ENCODE measurements around the gene SKAP1. TPM values are rescaled to one million over a fixed set of nuclear protein-coding genes. Genes with fewer than 3 reads are reported as not detected.

The SKAP1 gene
- total RNA-seq, 1 donor from 2014 or later = not detected

DNA sequence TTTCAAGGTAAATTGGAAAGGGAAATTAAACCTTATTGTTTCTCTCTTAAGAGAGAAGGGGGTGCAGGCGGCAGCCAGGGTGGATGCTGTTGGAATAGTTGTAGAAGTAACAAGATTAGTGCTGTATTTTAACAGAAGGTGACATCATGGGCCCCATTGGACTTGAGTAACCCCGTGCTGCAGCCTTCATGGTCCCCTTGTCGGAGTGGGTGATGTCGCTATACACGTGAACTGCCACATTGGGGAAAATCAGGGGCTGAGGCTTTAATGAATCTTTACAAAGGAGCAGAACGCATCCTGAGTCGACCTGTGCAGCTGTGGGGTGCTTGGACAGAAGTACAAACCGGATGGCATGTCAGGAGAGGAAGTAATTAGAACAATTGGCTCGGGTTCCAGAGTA, 319.3 kb downstream of the SKAP1 start:
- no peak for DNase-seq (ENCODE audit: low spot score)

GRCh38 chr17:48107137-48108055, 322.6 kb downstream of the SKAP1 start, which contains the start of gene SNX11:
Gene SNX11, plus strand, starts transcription at chr17:48107766. Its CDS starts 4,278 bp downstream, at chr17:48112044.
- peak; percentile 92 for DNase-seq (ENCODE audit: low spot score)

DNA sequence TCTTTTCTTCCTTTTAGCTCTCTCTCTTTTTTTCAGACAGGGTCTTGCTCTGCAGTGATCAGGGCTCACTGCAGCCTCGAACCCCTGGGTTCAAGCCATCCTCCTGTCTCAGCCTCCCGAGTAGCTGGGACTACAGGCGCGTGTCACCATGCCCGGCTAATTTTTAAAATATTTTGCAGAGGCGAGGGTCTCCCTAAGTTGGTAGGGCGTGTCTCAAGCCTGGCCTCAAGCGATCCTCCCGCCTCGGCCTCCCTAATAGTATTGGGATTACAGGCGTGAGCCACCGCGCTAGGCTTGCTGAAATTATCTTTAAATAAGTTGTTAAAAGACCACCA, 323.2 kb downstream of the SKAP1 start:
- no peak for DNase-seq (ENCODE audit: low spot score)

DNA sequence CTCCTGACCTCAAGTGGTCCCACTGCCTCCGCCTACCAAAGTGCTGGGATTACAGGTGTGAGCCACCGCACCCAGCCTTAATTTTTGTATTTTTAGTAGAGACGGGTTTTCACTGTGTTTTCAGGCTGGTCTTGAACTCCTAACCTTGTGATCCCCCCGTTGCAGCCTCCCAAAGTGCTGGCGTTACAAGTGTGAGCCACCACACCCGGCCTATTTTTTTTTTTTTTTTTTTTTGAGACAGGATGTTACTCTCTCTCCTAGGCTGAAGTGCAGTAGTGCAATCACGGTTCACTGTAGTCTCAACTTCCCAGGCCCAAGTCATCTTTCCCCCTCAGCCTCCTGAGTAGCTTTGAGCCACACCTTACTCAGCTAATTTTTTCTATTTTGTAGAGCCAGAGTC, 325.6 kb downstream of the SKAP1 start:
- no peak for DNase-seq (ENCODE audit: low spot score)

GRCh38 chr17:48102798-48103715, 327.0 kb downstream of the SKAP1 start:
- no peak for DNase-seq (ENCODE audit: low spot score)

DNA sequence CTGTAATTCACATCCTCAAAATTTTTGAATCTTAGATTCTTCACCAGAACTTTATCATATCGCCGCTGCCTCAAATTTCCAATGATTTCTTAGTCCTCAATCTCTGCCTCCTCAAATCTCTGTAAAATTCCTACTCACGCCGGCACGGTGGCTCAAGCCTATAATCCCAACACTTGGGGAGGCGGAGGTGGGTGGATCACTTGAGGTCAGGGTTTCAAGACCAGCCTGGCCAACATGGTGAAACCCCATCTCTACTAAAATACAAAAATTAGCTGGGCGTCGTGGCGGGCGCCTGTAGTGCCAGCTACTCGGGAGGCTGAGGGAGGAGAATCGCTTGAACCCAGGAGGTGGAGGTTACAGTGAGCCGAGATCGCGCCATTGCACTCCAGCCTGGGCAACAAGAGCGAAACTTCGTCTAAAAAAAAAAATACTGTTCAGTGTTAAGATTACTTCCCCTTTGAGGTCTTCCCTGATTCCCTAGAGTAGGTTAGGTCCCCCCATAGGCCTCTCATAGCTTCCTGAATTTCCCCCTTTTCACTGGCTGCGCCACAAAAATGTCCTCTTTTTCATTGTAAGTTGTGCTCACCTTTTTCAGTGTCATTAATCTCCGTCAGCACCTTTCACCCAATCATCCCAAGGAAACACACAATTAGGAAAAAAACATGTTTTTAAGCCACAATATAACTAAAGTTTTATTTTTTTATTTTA, 327.8 kb downstream of the SKAP1 start:
- DNase-seq (ENCODE audit: low spot score) = no peak

DNA sequence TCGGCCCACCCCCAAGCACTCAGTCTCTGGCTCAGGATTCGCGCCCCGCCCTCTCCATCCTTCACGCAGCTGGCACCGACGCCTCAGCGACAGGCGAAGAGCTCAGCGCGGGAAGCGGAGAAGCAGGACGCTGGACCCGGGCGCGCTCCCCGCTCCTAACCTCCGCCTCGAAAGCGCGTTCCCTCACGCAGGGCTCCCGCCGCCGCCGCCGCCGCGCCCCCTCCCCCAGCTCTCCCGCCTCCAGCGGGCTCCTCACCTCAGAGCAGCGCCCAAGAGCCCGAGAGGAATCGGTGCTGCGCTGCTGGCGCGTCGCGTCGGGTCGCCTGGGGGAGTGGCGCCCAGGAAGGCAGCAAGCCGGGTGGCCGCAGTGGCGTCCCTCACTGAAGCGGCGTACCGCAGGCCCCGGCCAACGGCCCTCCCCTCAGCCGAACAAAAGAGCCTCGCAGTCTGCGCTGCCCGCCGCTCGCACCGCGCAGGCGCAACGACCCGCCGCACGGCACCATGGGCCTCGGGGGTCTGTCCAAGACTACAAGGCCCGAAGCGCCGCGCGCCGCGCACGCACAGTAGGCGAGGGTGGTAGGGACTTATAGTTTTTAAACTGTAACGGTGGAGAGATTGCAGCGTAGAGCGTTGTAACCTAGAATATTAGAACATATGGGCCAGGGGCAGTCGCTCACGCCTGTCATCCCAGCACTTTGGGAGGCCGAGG, 328.8 kb downstream of the SKAP1 start, which contains the start of gene CBX1:
TSS of gene CBX1 (minus strand) at position 467 of the 709 bp plus-strand sequence. CDS start 24,474 bp downstream, outside the sequence.
- DNase-seq (ENCODE audit: low spot score) = peak; percentile 98

GRCh38 chr17:48100591-48101011, 329.4 kb downstream of the SKAP1 start:
- DNase-seq (ENCODE audit: low spot score) = peak; percentile 75

- no peak for DNase-seq (ENCODE audit: low spot score)
Measured at GRCh38 chr17:48100160-48100559, 329.9 kb downstream of the SKAP1 start.

DNA sequence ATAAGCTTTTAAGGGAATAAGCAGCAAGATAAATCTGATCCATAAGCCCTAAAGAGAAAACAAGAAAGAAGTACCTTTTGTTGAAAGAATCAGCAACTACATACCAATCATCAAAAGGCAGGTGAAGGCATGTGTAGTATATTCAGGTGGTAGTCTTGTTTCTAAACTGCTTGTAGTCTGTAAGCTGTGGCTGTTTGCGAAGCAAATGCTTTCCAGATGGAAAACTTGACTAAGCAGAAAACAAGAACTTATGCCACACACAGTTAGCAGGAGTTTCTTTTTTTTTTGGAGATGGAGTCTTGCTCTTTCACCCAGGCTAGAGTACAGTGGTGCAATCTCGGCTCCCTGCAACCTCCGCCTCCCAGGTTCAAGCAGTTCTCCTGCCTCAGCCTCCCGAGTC, 334.4 kb downstream of the SKAP1 start:
- DNase-seq (ENCODE audit: low spot score) = no peak

DNA sequence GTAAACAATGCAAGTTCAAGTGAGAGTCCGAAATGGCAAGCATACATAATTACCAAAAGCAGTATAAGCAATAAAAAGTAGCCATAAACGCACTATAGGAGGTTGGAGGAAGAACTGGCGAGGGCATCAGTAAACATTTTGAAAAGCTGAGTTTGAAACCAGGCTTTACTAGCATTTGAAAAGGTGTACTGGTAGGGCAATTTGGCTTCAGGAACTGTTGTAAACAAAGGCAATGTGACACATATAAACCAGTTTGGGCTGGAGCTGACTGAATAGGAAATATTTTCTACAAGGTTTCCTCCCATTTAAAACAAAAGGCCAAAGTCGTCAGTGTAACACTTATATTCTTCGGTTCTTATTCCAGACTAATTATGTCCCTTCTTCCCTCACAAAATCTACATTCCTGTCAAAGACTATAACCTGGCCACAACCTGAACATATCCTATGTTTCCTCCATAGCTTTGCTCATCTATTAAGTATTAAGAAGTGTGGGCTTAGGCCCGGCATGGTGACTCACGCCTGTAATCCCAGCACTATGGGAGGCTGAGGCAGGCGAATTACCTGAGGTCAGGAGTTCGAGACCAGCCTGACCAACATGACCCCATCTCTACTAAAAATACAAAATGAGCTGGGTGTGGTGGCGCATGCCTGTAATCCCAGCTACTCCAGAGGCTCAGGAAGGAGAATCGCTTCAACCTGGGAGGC, 336.5 kb downstream of the SKAP1 start:
- DNase-seq (ENCODE audit: low spot score) = no peak

GRCh38 chr17:48084932-48085331, 345.1 kb downstream of the SKAP1 start:
- no peak for DNase-seq (ENCODE audit: low spot score)

Other genes starting within 250 kb of the SKAP1 start
- 0.96 TPM for gene HOXB1, start 100.8 kb upstream of the SKAP1 start, total RNA-seq (ENCODE audit: insufficient read depth, low replicate concordance)
- gene HOXB2, start 114.9 kb upstream of the SKAP1 start, total RNA-seq (ENCODE audit: insufficient read depth, low replicate concordance) = 9.9 TPM
- gene HOXB4, start 148.1 kb upstream of the SKAP1 start, total RNA-seq (ENCODE audit: insufficient read depth, low replicate concordance) = 3.4 TPM
- 18.3 TPM for gene HOXB3, start 160.0 kb upstream of the SKAP1 start, total RNA-seq (ENCODE audit: insufficient read depth, low replicate concordance)
- not detected for gene HOXB5, start 163.6 kb upstream of the SKAP1 start, total RNA-seq (ENCODE audit: insufficient read depth, low replicate concordance)
- gene HOXB6, start 174.8 kb upstream of the SKAP1 start, total RNA-seq (ENCODE audit: insufficient read depth, low replicate concordance) = not detected
- 0.96 TPM for gene HOXB7, start 180.8 kb upstream of the SKAP1 start, total RNA-seq (ENCODE audit: insufficient read depth, low replicate concordance)
- not detected for gene HOXB8, start 185.1 kb upstream of the SKAP1 start, total RNA-seq (ENCODE audit: insufficient read depth, low replicate concordance)
- gene HOXB9, start 196.1 kb upstream of the SKAP1 start, total RNA-seq (ENCODE audit: insufficient read depth, low replicate concordance) = 0.24 TPM

Data from umbilical cord (tissue), 2 donors.